ENCODE measurements around the gene FBXO47. TPM values are rescaled to one million over a fixed set of nuclear protein-coding genes. Genes with fewer than 3 reads are reported as not detected.

The FBXO47 gene
- total RNA-seq, 1 experiment from 2014 or later, result not detected

DNA sequence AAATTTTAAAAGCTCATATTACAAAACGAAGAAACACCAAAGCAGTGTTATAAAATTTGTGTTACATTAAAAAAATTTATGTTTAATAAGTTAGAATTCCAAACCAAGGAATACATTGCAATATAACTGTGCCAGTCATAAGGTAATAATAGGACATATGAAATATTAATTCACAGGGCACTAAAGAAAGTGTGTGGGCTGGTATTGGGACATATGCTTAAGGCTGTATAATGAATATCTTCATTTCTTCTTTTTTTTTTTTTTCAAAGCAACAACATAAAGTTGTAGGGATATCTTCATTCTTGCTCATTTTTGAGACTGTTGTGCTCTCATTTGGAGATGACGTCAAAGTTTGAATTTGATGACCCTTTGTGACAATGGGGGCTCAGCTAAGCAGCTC is 17.5 kb upstream of the FBXO47 start:
- TF ChIP-seq, protein P1, sequence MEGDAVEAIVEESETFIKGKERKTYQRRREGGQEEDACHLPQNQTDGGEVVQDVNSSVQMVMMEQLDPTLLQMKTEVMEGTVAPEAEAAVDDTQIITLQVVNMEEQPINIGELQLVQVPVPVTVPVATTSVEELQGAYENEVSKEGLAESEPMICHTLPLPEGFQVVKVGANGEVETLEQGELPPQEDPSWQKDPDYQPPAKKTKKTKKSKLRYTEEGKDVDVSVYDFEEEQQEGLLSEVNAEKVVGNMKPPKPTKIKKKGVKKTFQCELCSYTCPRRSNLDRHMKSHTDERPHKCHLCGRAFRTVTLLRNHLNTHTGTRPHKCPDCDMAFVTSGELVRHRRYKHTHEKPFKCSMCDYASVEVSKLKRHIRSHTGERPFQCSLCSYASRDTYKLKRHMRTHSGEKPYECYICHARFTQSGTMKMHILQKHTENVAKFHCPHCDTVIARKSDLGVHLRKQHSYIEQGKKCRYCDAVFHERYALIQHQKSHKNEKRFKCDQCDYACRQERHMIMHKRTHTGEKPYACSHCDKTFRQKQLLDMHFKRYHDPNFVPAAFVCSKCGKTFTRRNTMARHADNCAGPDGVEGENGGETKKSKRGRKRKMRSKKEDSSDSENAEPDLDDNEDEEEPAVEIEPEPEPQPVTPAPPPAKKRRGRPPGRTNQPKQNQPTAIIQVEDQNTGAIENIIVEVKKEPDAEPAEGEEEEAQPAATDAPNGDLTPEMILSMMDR (IDR thresholded peaks at IDR 0.05; ENCODE audit: unreplicated experiment), result no peak
- Mint-ChIP-seq H3K4me1 (ENCODE audit: low read depth, unreplicated experiment) (no peaks in the 10 kb centered on the region), H3K9me3 (ENCODE audit: low read depth, unreplicated experiment) (no peaks in the 10 kb centered on the region), H3K36me3 (ENCODE audit: insufficient read depth, unreplicated experiment) (no peaks in the 10 kb centered on the region), H3K27me3 (ENCODE audit: unreplicated experiment) (peaks cover 52% of the 10 kb centered on the region), H3K27ac (ENCODE audit: unreplicated experiment) (no peak overlapping the region), H3K4me3 (ENCODE audit: low read depth, unreplicated experiment) (no peak overlapping the region)
- DNase-seq, result no peak
- no TSS peak for BruUV-seq (replicated peaks)
- intact Hi-C loops (cut with micrococcal nuclease; ENCODE audit: unreplicated experiment), result loop anchor here (5.0 kb wide), 1 partner anchor 93 kb away; no protein-coding TSS in a partner anchor
- CTCF ChIA-PET, result interaction anchor here (0.6 to 7.5 kb wide), 19 partner anchors 11 to 1937 kb away, joined by 3 to 502 read pairs (median 3); partner anchors contain the start of gene PLXDC1

DNA sequence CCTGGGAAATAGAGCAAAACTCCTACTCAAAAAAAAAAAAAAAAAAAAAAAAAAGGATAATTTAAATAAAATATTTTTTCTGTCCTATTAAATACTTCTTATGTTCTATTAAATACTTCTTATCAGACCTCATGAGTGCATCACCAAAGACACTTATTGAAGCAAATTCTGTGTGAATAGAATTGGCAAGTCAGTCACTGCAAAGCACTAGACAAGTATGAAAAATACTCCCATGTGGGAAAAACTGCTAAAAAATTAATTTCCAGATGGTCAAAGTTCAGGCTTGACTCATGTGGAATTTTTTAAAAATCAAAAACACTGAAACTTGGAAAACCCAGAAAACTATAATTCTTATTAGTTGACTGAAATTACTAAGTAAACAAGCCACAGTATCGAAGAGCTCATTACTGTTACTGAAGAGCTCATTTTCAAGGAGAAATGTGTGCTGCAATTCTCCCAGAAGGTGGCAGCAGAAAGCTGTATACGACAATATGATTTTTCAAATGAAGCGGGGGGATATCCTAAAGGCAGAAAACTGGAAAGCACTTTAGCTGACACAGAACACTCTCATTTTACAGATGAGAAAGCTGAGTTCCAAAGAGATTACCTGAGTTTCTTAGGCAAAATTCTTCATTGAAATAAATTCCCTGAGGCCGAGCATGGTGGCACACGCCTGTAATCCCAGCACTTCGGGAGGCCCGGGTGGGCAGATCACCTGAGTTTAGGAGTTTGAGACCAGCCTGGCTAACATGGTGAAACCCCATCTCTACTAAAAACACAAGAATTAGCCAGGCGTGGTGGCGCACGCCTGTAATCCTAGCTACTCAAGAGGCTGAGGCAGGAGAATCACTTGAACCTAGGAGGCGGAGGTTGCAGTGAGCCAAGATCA is 15.9 kb upstream of the FBXO47 start:
- Mint-ChIP-seq H3K36me3 (ENCODE audit: insufficient read depth, unreplicated experiment) (no peaks in the 10 kb centered on the region), H3K27me3 (ENCODE audit: unreplicated experiment) (peaks cover 44% of the 10 kb centered on the region), H3K4me1 (ENCODE audit: low read depth, unreplicated experiment) (no peaks in the 10 kb centered on the region), H3K27ac (ENCODE audit: unreplicated experiment) (no peak overlapping the region), H3K4me3 (ENCODE audit: low read depth, unreplicated experiment) (no peak overlapping the region), H3K9me3 (ENCODE audit: low read depth, unreplicated experiment) (no peaks in the 10 kb centered on the region)
- peak; percentile 85 for DNase-seq
- CTCF ChIA-PET, result interaction anchor here (0.6 to 7.5 kb wide), 106 partner anchors 9 to 1975 kb away, joined by 3 to 502 read pairs (median 5); partner anchors contain the start of genes ARL5C, FBXO47, PLXDC1 and RPL19
- no TSS peak for BruUV-seq (replicated peaks)
- intact Hi-C loops (cut with micrococcal nuclease; ENCODE audit: unreplicated experiment), result loop anchor here (1.0 to 5.0 kb wide), 6 partner anchors 94 to 1936 kb away; partner anchors contain the start of gene CACNB1
- TF ChIP-seq, protein P1 (IDR thresholded peaks at IDR 0.05; ENCODE audit: unreplicated experiment), result peak; percentile 98

- TF ChIP-seq, protein P1 (IDR thresholded peaks at IDR 0.05; ENCODE audit: unreplicated experiment), result no peak
- CTCF ChIA-PET, result interaction anchor here (0.8 to 7.5 kb wide), 16 partner anchors 10 to 1934 kb away, joined by 3 to 502 read pairs (median 14); partner anchors contain the start of gene PLXDC1
- intact Hi-C loops (cut with micrococcal nuclease; ENCODE audit: unreplicated experiment), result loop anchor here (5.0 kb wide), 1 partner anchor 96 kb away; no protein-coding TSS in a partner anchor
- DNase-seq, result no peak
- H3K9me3 Mint-ChIP-seq (ENCODE audit: low read depth, unreplicated experiment), result no peaks in the 10 kb centered on the region
- no peaks in the 10 kb centered on the region for H3K36me3 Mint-ChIP-seq (ENCODE audit: insufficient read depth, unreplicated experiment)
- no peaks in the 10 kb centered on the region for H3K4me1 Mint-ChIP-seq (ENCODE audit: low read depth, unreplicated experiment)
- BruUV-seq (replicated peaks), result no TSS peak
- H3K4me3 Mint-ChIP-seq (ENCODE audit: low read depth, unreplicated experiment), result no peak overlapping the region
- peaks cover 37% of the 10 kb centered on the region for H3K27me3 Mint-ChIP-seq (ENCODE audit: unreplicated experiment)
- H3K27ac Mint-ChIP-seq (ENCODE audit: unreplicated experiment), result no peak overlapping the region
These were observed 14.4 kb upstream of the FBXO47 start for GRCh38 chr17:38981636-38982035.

DNA sequence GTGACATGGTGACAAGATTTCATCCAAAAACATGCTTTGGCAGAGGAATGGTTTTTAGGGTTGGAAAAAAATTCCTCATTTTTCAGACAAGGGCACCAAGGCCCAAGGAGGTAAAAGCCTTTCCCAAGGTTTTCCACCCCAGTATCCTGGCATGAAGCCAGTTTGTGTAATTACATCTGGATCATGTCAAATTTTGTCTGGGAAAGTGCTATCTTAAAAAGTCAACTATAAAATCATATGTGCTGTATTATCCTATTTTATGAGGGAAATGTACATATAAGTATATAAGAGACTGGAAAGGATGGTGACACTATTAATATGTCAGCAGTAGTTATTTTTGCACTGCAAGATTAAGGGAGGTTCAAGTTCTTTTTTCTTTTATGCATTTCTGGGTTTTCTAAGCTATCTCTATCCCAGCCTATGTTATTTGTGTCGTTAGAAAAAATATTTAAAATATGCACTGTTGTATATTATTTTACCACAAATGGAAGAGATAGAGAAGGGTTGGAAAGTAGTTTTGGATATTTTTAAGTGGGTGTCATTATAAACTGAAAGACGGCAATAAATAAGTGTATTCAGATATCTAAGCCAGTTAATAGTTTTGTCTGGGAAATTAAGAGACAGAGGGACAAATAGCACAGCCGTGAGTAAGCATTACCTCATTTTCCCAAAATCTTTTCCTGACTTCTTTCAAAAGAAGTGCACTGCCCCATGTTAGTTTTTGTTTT is 13.5 kb upstream of the FBXO47 start:
- CTCF ChIA-PET, result interaction anchor here (0.6 to 7.5 kb wide), 4 partner anchors 9 to 171 kb away, joined by 3 to 502 read pairs (median 26); partner anchors contain the start of gene PLXDC1
- BruUV-seq (replicated peaks), result no TSS peak
- TF ChIP-seq, protein P1 (IDR thresholded peaks at IDR 0.05; ENCODE audit: unreplicated experiment), result no peak
- no peak overlapping the region for H3K4me3 Mint-ChIP-seq (ENCODE audit: low read depth, unreplicated experiment)
- H3K27ac Mint-ChIP-seq (ENCODE audit: unreplicated experiment), result no peak overlapping the region
- H3K9me3 Mint-ChIP-seq (ENCODE audit: low read depth, unreplicated experiment), result no peaks in the 10 kb centered on the region
- no peak for DNase-seq
- intact Hi-C loops (cut with micrococcal nuclease; ENCODE audit: unreplicated experiment), result loop anchor here (5.0 kb wide), 1 partner anchor 97 kb away; no protein-coding TSS in a partner anchor
- peaks cover 37% of the 10 kb centered on the region for H3K27me3 Mint-ChIP-seq (ENCODE audit: unreplicated experiment)
- H3K4me1 Mint-ChIP-seq (ENCODE audit: low read depth, unreplicated experiment), result no peaks in the 10 kb centered on the region
- no peaks in the 10 kb centered on the region for H3K36me3 Mint-ChIP-seq (ENCODE audit: insufficient read depth, unreplicated experiment)
